Measurements from ENCODE around the gene DHCR7.

Gene DHCR7, protein sequence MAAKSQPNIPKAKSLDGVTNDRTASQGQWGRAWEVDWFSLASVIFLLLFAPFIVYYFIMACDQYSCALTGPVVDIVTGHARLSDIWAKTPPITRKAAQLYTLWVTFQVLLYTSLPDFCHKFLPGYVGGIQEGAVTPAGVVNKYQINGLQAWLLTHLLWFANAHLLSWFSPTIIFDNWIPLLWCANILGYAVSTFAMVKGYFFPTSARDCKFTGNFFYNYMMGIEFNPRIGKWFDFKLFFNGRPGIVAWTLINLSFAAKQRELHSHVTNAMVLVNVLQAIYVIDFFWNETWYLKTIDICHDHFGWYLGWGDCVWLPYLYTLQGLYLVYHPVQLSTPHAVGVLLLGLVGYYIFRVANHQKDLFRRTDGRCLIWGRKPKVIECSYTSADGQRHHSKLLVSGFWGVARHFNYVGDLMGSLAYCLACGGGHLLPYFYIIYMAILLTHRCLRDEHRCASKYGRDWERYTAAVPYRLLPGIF

DNA sequence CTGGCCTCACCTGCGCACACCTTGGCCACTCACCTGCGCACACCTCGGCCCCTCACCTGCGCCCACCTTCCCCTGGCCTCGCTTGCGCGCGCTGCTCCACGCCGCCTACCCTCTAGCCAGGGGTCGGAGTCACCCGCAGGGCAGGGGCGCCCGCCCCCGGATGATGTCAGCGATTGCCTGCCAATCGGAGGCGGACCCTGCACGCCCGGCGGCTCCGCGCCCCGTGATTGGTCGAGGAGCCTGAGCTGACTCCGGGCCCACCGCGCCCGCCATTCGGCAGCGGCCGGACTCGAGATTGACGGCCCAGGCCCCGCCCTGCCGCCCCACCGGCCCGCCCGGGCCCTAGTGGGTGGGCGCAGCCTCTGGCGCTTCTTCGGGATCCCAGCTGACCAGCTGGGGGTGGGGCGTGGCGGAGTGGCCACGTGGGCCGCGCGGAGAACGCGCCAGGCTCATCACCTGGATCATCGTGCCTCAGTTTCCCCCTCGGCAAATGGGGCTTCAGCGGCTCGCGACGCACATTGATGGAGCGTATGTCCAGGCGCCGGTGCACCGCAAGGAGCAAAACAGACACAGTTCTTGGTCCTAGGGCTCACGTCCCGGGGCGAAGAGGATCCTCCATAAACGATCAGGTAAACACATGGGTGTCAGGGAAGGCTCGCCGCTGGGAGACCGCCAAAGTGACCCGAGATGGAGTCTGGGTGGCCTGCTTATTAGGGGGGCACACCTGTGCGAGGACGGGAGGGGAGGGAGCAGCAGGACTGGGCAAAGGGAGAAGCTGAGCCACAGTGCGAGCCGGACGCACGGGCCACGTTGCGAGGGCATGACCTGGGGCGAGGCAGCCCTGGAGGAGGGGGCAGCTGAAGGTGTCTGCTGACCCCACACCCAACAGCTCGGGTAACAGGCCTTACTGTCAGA lies at the start of gene DHCR7:
Gene DHCR7, minus strand, starts transcription at position 137 of the 915 bp plus-strand sequence. CDS start 3,441 bp downstream, outside the sequence.
- DNase-seq (ENCODE audit: low read depth, low spot score), result peak; percentile 89

DNA sequence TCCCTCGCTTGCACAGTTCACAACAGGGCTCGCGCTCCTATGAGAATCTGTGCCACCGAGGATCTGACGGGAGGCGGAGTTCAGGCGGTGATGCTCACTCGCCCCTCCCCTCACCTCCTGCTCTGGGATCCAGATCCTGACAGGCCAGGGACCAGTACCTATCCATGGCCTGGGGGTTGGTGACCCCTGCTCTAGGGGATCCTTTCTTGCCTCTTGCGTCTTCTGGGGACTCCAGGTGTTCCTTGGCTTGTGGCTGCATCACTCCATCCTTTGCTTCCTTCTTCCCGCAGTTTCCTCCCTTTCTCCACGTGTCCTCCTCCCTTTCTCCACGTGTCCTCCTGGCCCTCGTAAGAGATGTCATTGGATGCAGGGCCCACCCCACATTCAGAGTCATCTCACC lies 48.2 kb upstream of the DHCR7 start:
- no peak for DNase-seq (ENCODE audit: low read depth, low spot score)

DNA sequence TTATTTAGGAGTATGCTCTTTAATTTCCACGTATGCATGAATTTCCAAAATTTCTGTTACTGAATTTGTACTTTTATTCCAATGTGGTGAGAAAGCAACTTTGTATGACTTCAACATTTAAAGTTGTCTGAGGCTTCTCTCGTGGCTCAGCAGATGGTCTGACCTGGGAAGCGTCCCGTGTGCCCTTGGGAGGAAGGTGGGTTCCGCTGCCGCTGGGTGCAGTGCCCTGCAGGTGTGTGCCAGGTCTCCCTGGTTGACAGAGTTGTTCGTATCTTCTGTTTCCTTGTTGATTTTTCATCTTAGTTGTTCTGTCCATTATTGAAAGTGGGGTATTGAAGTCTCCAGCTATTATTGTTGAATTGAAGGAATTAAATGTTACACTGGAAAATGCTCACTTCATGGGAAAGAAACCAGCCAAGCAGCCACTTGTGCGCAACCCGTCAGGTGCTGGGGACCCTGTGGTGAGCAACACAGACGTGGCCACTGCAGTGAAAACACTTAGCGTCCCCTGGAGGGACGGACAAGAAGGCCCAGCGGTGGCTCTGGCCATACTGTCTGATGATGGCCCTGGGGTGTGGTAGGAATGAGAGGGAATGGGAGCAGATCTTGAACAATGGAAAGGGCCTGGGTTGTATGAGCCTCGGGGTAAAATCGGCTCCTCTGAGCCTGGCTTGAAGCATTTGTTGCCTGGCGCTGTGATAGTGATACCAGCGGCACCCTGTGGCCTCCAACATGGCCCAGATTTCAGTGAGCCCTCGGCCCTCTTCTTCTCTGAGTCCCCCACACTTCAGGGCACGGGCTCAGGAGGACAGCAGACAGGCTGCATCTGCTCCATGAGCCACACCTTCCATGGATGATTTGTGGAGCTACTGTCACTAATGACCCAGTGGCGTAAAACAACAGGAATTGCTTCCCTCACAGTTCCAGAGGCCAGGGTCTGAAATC lies 47.4 kb upstream of the DHCR7 start:
- DNase-seq (ENCODE audit: low read depth, low spot score), result no peak

GRCh38 chr11:71491940-71492339 lies 43.7 kb upstream of the DHCR7 start:
- DNase-seq (ENCODE audit: low read depth, low spot score), result no peak

GRCh38 chr11:71491531-71491930 lies 43.3 kb upstream of the DHCR7 start:
- no peak for DNase-seq (ENCODE audit: low read depth, low spot score)

GRCh38 chr11:71490731-71491390 lies 42.7 kb upstream of the DHCR7 start:
- DNase-seq (ENCODE audit: low read depth, low spot score), result no peak

GRCh38 chr11:71490044-71490730 lies 42.0 kb upstream of the DHCR7 start:
- DNase-seq (ENCODE audit: low read depth, low spot score), result no peak

- DNase-seq (ENCODE audit: low read depth, low spot score), result no peak
These were observed 41.3 kb upstream of the DHCR7 start for GRCh38 chr11:71489311-71490043.

- DNase-seq (ENCODE audit: low read depth, low spot score), result no peak
These were observed 40.6 kb upstream of the DHCR7 start for GRCh38 chr11:71488681-71489270.

DNA sequence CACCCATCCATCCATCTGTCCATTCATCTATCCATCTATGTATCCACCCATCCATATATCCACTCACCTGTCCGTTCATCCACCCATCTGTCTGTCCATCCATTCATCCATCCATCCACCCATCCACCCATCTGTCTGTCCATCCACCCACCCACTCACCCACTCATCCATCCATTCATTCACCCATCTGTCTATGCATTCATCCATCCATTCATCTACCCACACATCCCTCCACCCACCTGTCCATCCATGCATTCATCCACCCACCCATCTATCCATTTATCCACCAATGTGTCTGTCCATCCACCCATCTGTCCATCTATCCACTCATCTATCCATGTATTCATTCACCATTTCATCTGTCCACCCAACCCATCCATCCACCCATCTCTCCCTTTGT lies 38.1 kb upstream of the DHCR7 start:
- no peak for DNase-seq (ENCODE audit: low read depth, low spot score)

- DNase-seq (ENCODE audit: low read depth, low spot score), result no peak
These were observed 37.3 kb upstream of the DHCR7 start for GRCh38 chr11:71485466-71485865.

GRCh38 chr11:71485063-71485399 lies 36.8 kb upstream of the DHCR7 start:
- no peak for DNase-seq (ENCODE audit: low read depth, low spot score)

DNA sequence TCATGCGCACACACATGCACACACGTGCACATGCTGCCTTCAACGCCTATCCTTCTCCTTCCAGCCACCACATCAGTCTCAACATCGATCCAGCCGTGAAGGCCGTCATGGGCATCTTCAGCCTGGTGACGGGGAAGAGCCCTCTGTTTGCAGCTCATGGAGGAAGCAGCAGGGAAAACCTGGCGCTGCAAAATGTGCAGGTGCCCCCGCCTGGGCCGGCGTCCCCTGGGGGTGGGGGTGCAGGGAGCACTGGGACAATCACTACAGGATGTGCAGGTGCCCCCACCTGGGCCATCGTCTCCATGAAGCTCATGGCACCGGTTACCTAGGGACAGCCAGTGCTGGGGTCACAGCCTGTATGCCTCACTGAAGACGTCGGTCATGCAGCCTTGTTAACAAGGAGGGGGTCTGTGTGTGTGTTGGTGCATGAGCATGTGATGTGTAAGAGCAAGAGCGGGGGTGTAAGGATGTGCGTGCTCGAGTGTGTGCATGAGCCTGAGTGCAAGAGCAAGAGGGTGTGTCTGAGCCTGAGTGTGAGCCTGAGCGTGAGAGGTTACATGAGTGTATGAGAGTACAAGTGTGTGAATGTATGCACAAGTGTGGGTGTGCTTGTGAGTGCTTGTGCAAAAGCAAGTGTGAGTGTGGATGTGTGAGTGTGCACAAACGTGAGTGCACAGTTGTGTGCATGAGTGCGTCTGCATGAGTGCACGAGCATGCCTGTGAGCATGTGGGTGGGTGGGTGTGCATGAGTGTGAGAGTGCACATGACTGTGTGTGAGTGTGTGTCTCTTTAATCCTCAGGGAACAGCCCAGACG lies 36.3 kb upstream of the DHCR7 start:
- no peak for DNase-seq (ENCODE audit: low read depth, low spot score)

- no peak for DNase-seq (ENCODE audit: low read depth, low spot score)
These were observed 35.5 kb upstream of the DHCR7 start for GRCh38 chr11:71483692-71484091.

DNA sequence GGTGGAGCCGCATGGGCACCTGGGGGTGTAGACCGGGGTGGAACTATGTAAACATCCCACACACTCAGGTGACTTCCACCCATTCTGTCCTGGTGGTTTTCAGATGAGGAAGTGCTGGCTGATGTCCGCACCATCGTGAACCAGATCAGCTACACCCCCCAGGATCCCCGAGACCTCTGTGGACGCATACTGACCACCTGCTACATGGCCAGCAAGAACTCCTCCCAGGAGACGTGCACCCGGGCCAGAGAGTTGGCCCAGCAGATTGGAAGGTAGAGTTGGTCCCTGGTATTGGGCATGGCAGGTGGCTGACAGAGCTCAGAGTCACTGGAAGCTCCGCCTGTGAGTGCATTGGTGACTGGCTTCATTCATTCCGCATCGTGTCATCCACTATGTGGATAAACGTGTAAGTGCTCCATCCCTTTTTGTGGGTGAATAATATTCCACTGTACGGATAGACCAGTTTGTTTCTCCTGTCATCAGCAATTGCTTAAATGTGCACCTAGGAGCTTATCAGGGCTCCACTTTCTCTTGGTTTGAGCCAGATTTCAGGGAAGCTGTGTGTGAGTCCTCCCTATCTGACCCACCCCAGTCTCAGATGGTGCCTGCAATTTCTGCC lies 34.7 kb upstream of the DHCR7 start:
- DNase-seq (ENCODE audit: low read depth, low spot score), result no peak

DNA sequence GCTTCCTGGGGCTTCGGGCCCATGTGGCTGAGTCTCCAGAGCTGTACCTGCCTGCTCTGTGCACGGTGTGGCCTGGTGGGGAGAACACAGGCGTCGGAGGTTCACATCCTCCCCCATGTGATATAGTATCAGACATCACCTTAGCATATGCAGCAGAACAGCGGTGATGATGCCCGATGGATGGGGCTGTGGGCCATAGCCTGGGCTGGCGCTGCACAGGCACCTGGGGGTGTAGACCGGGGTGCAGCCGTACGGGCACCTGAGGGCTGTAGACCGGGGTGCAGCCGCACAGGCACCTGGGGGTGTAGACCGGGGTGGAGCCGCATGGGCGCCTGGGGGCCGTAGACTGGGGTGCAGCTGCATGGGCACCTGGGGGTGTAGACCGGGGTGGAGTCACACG lies 34.0 kb upstream of the DHCR7 start:
- DNase-seq (ENCODE audit: low read depth, low spot score), result no peak

DNA sequence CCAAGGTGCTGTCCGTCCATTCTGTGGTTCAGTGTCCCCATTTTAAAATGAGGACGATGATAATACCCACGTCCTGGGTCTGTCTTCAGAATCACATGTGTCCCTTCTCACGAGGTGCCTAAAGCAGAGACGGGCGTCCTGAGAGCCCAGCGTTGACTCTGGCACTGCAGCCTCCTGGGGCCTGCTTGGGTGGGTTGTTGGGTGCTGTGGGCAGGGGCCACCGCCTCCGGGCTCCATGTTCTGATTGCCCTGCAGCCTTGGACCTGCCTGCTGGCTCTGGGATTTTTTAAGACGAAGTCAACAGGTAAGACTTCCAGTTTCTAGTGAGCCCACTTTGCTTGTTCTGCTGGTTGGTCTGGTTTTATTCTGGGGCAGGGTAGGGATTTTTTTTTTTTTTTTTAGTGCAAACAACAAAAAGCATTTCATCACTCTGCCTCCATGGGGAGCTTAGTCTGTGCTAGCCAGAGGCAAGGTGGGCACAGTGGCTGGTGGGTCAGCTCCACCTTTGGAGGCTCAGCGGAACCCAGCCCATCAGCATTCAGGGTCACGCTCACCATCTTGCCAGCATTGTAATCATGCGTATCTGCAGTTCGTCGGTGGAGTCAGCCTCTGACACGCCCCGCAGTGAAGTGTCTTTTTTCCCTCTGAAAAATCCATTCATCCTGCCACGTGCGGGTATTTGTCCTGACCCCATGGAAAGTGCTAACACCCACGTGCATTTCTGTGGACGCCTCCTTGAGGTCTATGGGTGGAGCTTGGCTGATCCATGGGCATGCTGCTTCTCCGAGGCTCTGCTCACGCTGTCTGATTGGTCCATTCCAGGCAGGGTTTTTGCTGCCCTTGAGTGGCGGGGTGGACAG lies 33.1 kb upstream of the DHCR7 start:
- no peak for DNase-seq (ENCODE audit: low read depth, low spot score)

All from activated naive CD8-positive, alpha-beta T cell treated with anti-CD3 and anti-CD28 coated beads, Interleukin-2, amount 50 U/mL, for 16 hours (primary cell).